ENCODE measurements around the gene CYTH4.

Gene CYTH4

GRCh38 chr22:37331856-37332536, 49.7 kb downstream of the CYTH4 start:
- DNase-seq, result no peak

GRCh38 chr22:37333724-37334460, 51.6 kb downstream of the CYTH4 start:
- DNase-seq, result no peak

GRCh38 chr22:37334461-37334858, 52.2 kb downstream of the CYTH4 start:
- DNase-seq, result no peak

- DNase-seq, result no peak
These were observed 52.8 kb downstream of the CYTH4 start for GRCh38 chr22:37334859-37335805.

- no peak for DNase-seq
These were observed 53.5 kb downstream of the CYTH4 start for GRCh38 chr22:37335806-37336199.

- no peak for DNase-seq
These were observed 54.3 kb downstream of the CYTH4 start for GRCh38 chr22:37336579-37336978.

- DNase-seq, result no peak
These were observed 55.1 kb downstream of the CYTH4 start for GRCh38 chr22:37337204-37337943.

- DNase-seq, result no peak
These were observed 56.4 kb downstream of the CYTH4 start for GRCh38 chr22:37338539-37339246.

GRCh38 chr22:37340331-37341262, 58.3 kb downstream of the CYTH4 start:
- no peak for DNase-seq

GRCh38 chr22:37342065-37342464, 59.8 kb downstream of the CYTH4 start:
- DNase-seq, result no peak

- DNase-seq, result no peak
These were observed 61.0 kb downstream of the CYTH4 start for GRCh38 chr22:37343348-37343747.

- DNase-seq, result no peak
These were observed 61.8 kb downstream of the CYTH4 start for GRCh38 chr22:37343863-37344734.

- DNase-seq, result no peak
These were observed 62.6 kb downstream of the CYTH4 start for GRCh38 chr22:37344735-37345449.

- DNase-seq, result no peak
These were observed 63.7 kb downstream of the CYTH4 start for GRCh38 chr22:37345863-37346504.

- DNase-seq, result no peak
These were observed 64.2 kb downstream of the CYTH4 start for GRCh38 chr22:37346505-37346895.

GRCh38 chr22:37349043-37349814, 66.9 kb downstream of the CYTH4 start:
- no peak for DNase-seq

- no peak for DNase-seq
These were observed 68.9 kb downstream of the CYTH4 start for GRCh38 chr22:37351232-37351631.

- no peak for DNase-seq
These were observed 70.2 kb downstream of the CYTH4 start for GRCh38 chr22:37352481-37352880.
